Stomach (tissue), 4 donors: ENCODE results near the gene ARPC1A.

Experiments
- EP300 ChIP-seq: sonication (generic); formaldehyde crosslinking; IDR thresholded peaks from one replicate; pipeline ENCODE4 v1.6.1; 2017; ENCODE audit warnings: antibody characterized with exemption
- POLR2A ChIP-seq, 4 donors: fragments of 450-650 bp; IDR thresholded peaks; one replicate each; pipeline ENCODE4 v1.6.1; 2016; ENCODE audit warnings: antibody characterized with exemption in 4 of 4, control low read depth in 2 of 4, mild to moderate bottlenecking in 1 of 4, moderate library complexity in 1 of 4
- TF ChIP-seq, protein P1 (sequence below), 7 experiments: fragments of 450-650 bp in 4 of 7; fragments of 200-600 bp in 3 of 7; sonication (generic) in 3 of 7; IDR thresholded peaks; one replicate each; pipeline ENCODE4 v1.5.1; 2016 to 2019; ENCODE audit warnings: antibody characterized with exemption in 7 of 7, control low read depth in 2 of 7, mild to moderate bottlenecking in 1 of 7

DNA sequence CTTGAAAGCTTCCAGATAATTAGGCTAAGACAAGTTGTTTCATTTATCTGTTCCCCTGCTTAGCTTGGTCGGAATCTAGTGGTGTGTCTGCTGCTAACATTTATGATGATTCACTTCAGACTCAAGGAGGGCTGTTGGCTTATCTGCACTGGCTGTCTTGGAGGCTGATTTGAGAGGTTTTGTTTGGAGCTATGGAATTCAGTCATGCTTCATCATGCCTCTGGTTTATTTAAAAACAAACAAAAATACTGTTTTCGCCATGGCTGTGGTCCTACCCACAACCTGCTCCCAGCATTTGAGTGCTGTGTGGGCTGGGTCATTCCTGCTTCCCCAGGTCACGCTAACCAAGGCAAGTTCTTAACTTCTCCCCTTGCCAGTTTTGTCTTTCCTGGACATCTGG lies 37.1 kb downstream of the ARPC1A start:
- TF ChIP-seq, protein P1, sequence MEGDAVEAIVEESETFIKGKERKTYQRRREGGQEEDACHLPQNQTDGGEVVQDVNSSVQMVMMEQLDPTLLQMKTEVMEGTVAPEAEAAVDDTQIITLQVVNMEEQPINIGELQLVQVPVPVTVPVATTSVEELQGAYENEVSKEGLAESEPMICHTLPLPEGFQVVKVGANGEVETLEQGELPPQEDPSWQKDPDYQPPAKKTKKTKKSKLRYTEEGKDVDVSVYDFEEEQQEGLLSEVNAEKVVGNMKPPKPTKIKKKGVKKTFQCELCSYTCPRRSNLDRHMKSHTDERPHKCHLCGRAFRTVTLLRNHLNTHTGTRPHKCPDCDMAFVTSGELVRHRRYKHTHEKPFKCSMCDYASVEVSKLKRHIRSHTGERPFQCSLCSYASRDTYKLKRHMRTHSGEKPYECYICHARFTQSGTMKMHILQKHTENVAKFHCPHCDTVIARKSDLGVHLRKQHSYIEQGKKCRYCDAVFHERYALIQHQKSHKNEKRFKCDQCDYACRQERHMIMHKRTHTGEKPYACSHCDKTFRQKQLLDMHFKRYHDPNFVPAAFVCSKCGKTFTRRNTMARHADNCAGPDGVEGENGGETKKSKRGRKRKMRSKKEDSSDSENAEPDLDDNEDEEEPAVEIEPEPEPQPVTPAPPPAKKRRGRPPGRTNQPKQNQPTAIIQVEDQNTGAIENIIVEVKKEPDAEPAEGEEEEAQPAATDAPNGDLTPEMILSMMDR (IDR thresholded peaks at IDR 0.05), result no peak
- TF ChIP-seq POLR2A (IDR thresholded peaks at IDR 0.05) (no peak), EP300 (no peak)
